SK-N-MC (cell line): ENCODE results near the gene ZNF175.

Experiments
- EZH2 ChIP-seq: fragments of 200-600 bp; sonication (generic); IDR thresholded peaks from one replicate; pipeline ENCODE4 v1.6.1; 2017; ENCODE audit warnings: antibody characterized with exemption
- POLR2AphosphoS5 ChIP-seq: IDR thresholded peaks from 2 replicates; pipeline ENCODE4 v1.6.1; 2012; ENCODE audit warnings: mild to moderate bottlenecking, low read depth, low read length, borderline replicate concordance

GRCh38 chr19:51600940-51601580 is 30.0 kb downstream of the ZNF175 start:
- TF ChIP-seq POLR2AphosphoS5 (no peak), EZH2 (no peak)
